RWPE2 (cell line): Measurements from ENCODE around the gene SOX6.

Source experiments
- ATAC-seq: fragments of 200-7000 bp; cut with Tn5 transposase; 3 replicates; pipeline ENCODE4 v1.9.1; 2021; ENCODE audit warnings: low read depth
- DNase-seq: peaks from one replicate; pipeline ENCODE4 v3.0.0-alpha.2; 2020; ENCODE audit warnings: low spot score
- H3K27ac ChIP-seq: fragments of 450-650 bp; 2 replicates; pipeline ENCODE4 v1.5.1; 2017; ENCODE audit warnings: mild to moderate bottlenecking; ENCODE audit not compliant: poor library complexity, severe bottlenecking
- H3K27me3 ChIP-seq: fragments of 250-450 bp; sonication (Bioruptor Pico); 2 replicates; pipeline ENCODE4 v1.5.1; 2021; ENCODE audit warnings: mild to moderate bottlenecking, moderate library complexity; ENCODE audit not compliant: insufficient read depth, poor library complexity, severe bottlenecking
- H3K36me3 ChIP-seq: fragments of 250-450 bp; sonication (Bioruptor Pico); 2 replicates; pipeline ENCODE4 v1.5.1; 2020; ENCODE audit warnings: low read depth, mild to moderate bottlenecking, moderate library complexity
- H3K4me1 ChIP-seq: fragments of 250-450 bp; sonication (Bioruptor Pico); 2 replicates; pipeline ENCODE4 v1.5.1; 2021; ENCODE audit warnings: mild to moderate bottlenecking, moderate library complexity; ENCODE audit not compliant: insufficient read depth, poor library complexity, severe bottlenecking
- H3K4me3 ChIP-seq: fragments of 250-450 bp; sonication (Bioruptor Pico); 2 replicates; pipeline ENCODE4 v1.5.1; 2021; ENCODE audit warnings: mild to moderate bottlenecking, moderate library complexity; ENCODE audit not compliant: severe bottlenecking
- H3K9me3 ChIP-seq: fragments of 250-450 bp; sonication (Bioruptor Pico); 2 replicates; pipeline ENCODE4 v1.5.1; 2021; ENCODE audit warnings: mild to moderate bottlenecking, moderate library complexity; ENCODE audit not compliant: severe bottlenecking
- TF ChIP-seq, protein P1 (sequence below): fragments of 450-650 bp; IDR thresholded peaks from one replicate; pipeline ENCODE4 v1.5.1; 2017; ENCODE audit warnings: mild to moderate bottlenecking, moderate library complexity; ENCODE audit not compliant: poor library complexity, severe bottlenecking

Gene SOX6

DNA sequence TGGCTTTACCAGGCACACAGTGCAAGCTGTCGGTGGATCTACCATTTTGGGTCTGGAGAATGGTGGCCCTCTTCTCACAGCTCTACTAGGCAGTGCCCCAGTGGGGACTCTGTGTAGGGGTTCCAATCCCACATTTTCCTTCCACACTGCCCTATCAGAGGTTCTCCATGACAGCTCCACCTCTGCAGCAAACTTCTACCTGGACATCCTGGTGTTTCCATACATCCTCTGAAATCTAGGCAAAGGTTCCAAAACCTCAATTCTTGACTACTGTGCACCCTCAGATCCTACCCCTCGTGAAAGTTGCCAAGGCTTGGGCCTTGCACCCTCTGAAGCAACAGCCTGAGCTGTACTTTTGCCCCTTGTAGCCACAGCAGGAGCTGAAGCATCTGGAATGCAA, 108.1 kb downstream of the SOX6 start:
- Histone ChIP-seq H3K9me3 (peaks cover 2% of the 10 kb centered on the region), H3K27me3 (no peaks in the 10 kb centered on the region), H3K36me3 (no peaks in the 10 kb centered on the region), H3K4me3 (no peak overlapping the region), H3K27ac (no peak overlapping the region), H3K4me1 (no peaks in the 10 kb centered on the region)
- ATAC-seq = no peak
- TF ChIP-seq, protein P1, sequence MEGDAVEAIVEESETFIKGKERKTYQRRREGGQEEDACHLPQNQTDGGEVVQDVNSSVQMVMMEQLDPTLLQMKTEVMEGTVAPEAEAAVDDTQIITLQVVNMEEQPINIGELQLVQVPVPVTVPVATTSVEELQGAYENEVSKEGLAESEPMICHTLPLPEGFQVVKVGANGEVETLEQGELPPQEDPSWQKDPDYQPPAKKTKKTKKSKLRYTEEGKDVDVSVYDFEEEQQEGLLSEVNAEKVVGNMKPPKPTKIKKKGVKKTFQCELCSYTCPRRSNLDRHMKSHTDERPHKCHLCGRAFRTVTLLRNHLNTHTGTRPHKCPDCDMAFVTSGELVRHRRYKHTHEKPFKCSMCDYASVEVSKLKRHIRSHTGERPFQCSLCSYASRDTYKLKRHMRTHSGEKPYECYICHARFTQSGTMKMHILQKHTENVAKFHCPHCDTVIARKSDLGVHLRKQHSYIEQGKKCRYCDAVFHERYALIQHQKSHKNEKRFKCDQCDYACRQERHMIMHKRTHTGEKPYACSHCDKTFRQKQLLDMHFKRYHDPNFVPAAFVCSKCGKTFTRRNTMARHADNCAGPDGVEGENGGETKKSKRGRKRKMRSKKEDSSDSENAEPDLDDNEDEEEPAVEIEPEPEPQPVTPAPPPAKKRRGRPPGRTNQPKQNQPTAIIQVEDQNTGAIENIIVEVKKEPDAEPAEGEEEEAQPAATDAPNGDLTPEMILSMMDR = no peak
- no peak for DNase-seq

DNA sequence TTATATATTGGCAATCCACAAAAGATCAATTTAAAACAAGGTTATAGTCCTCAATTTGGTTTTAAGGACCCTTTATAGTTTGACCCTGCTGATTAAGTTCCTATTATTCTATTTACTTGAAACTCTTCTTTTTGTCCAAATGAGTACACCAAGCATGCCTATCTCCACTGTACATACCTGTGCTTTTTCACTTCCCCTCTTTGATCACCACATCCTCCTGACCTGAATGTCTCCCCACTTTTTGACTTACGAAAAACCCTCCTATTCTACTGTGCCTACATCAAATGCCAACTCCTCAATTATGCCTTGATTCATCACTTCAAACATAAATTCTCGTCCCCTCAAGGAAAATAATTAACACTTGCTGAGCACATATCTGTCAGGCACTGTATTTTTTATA, 113.5 kb downstream of the SOX6 start:
- no peaks in the 10 kb centered on the region for H3K36me3 ChIP-seq
- DNase-seq (no peak), ATAC-seq (no peak)
- no peaks in the 10 kb centered on the region for H3K4me1 ChIP-seq
- peaks cover 2% of the 10 kb centered on the region for H3K9me3 ChIP-seq
- no peaks in the 10 kb centered on the region for H3K27me3 ChIP-seq
- TF ChIP-seq, protein P1 = no peak
- H3K4me3 ChIP-seq = no peak overlapping the region
- H3K27ac ChIP-seq = no peak overlapping the region

DNA sequence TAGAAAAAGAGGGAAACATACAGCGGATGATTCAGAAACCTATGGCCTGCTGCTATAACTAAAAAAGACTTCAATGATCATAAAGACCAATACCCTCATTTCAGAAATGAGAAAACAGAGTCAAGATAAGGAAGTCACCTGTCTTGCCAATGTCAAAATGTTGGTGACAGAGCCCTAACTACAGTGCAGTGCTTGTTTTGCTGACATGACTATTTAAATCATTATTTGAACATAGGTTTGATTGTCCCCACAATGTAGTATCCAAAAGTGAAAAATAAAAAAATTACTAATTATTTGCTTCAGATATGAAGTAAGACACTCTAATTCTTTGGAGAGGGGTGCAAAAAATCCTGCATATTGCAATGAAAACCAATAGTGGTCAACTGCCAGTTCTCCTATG, 115.7 kb downstream of the SOX6 start:
- peaks cover 2% of the 10 kb centered on the region for H3K9me3 ChIP-seq
- no peak overlapping the region for H3K27ac ChIP-seq
- no peaks in the 10 kb centered on the region for H3K36me3 ChIP-seq
- ATAC-seq (no peak), DNase-seq (no peak)
- H3K4me3 ChIP-seq = no peak overlapping the region
- H3K4me1 ChIP-seq = no peaks in the 10 kb centered on the region
- H3K27me3 ChIP-seq = no peaks in the 10 kb centered on the region
- TF ChIP-seq, protein P1 = no peak

DNA sequence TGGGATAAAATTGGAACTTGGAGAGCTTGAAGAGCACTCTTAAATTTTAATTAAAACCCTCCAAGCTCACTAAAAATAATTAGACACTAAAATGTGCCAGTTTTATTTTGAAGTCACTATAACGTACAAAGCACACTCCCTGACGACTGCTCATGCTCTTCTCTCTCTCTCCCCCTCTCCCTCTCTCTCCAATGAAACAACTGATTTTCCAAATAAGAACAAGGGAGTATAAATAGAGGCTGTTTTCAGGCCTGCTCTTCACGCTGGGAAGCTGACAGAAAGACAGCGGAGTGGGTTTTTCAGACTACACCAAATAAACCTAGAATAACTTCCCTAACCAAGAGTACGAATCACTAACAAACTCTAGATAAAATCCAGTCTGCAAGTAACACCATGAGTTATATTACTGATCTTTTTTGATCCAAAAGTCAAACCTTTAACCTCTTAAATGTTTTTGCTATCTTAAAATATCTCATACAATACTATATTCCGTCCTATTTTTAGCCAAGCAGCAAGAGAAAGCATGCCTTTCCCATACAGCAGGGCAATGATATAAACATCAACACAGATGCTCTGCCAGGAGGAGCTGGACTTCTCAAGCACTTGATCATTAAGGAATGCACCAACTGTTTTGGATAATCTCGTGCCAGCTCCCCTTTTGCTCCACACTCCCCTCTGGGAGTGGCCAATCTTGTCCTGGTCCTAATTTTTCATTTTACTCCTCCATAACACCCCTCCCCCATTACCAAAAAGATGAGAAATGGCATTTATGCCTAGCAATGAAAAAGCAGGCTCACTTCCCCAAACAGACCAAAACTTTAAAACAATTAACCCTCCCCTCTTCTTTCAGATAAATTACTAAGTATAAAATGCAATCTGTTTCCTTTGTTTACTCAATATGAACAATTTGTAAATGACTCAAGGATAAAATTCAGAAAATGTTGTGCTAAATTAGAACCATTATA, 116.9 kb downstream of the SOX6 start:
- H3K9me3 ChIP-seq = no peaks in the 10 kb centered on the region
- H3K27me3 ChIP-seq = no peaks in the 10 kb centered on the region
- H3K4me3 ChIP-seq = no peak overlapping the region
- ATAC-seq (no peak), DNase-seq (no peak)
- TF ChIP-seq, protein P1 = no peak
- H3K4me1 ChIP-seq = no peaks in the 10 kb centered on the region
- no peaks in the 10 kb centered on the region for H3K36me3 ChIP-seq
- no peak overlapping the region for H3K27ac ChIP-seq

DNA sequence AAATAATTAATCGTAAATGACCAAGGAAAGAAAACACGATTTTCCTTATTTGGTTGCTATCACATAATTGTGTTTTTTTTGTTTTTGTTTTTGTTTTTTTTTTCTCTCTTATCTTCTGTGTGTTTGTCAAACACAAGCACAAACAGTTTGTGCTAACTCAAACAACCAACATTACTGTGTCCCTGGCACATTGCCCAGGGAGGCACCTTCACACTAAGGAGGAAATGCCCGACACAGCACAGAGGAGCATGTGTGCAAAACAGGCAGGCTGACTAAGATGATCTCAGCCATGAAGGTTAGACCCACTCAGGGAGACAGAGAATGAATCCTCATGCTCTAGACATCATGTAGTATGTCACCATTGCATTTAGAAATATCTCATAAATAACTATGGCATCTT, 130.1 kb downstream of the SOX6 start:
- no peaks in the 10 kb centered on the region for H3K36me3 ChIP-seq
- DNase-seq (peak; percentile 47), ATAC-seq (peak; percentile 74; the same call in 2 of the 3 replicates)
- no peak overlapping the region for H3K27ac ChIP-seq
- no peaks in the 10 kb centered on the region for H3K4me1 ChIP-seq
- no peak overlapping the region for H3K4me3 ChIP-seq
- H3K27me3 ChIP-seq = no peaks in the 10 kb centered on the region
- no peaks in the 10 kb centered on the region for H3K9me3 ChIP-seq
- TF ChIP-seq, protein P1 = no peak
